IPS-NIHi11 (cell line): ENCODE measurements around the gene JDP2.

Source experiments
- DNase-seq: peaks from one replicate; pipeline ENCODE4 v3.0.0; 2012; ENCODE audit warnings: mixed read lengths, low spot score

JDP2 gene

DNA sequence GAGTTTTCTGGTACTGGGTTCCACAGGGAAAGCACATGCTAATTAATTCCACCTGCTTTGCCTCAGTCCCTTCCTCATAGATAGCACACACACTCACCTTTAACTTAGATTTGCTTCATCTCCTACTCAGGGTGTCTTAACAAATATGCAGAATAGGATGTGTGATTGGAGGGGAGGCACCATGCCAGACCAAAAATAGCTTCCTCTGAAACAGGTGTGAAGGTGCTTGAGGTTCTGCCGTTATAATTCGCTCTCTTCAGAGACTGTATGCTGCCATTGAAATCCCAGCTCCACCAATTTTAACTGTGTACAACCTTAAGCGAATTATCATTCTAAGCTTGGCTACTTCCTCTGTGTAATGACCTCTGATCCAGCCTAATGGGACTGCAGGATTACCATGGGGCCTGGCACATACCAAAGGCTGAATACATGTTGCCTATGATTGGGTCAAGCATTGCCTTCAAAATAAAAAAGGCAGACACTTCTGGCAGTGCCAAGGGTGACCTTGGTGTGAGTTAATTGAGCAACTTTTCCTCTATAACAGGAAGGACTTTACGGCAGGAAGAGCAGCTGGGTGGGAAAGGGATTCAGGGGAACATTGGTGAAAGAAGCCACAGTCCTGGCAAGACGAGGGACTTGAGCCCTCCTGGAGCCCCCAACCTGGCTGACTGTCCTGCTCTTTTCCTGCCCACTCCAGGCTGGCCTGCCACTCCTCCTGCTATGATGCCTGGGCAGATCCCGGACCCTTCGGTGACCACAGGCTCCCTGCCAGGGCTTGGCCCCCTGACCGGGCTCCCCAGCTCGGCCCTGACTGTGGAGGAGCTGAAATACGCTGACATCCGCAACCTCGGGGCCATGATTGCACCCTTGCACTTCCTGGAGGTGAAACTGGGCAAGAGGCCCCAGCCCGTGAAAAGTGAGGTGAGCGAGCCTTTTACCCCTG is 9.7 kb downstream of the JDP2 start:
- DNase-seq = no peak

- DNase-seq = no peak
These were observed 10.8 kb downstream of the JDP2 start for GRCh38 chr14:75438486-75439080.

GRCh38 chr14:75439989-75440388 is 12.2 kb downstream of the JDP2 start:
- DNase-seq = no peak

DNA sequence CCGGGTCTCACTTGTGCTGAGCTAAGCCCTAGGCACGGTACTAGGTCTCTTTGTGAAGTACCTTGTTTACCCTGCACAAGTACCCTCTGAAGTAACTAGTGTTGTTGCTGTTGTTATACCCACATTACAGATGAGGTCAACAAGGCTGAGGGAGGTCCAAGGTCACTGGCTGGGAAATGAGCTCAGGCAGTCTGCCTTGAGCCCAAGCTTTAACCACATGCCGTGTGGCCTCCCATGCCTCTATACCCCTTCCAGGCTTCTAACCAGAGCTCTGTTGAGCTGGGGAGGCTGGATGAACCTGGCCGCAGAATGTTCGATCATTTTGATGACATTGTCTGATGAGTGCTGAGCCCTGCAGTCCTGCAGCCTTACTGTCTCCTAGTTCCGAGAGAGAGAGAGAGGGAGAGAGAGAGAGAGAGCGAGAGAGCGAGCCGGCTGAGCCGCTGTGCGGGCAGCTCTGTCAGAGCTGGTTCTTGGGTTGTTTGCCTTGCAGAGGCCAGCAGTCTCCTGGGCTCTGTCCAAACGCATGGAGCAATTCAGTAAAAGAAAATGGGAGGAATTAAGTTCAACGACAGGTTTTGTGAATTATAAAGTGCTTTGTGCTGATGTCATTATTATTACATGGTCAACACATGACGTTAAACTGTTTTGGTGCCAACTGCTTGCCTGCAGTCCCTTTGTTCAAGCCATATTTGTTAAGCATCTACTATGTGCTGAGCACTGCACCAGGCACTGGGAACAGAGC is 13.1 kb downstream of the JDP2 start:
- no peak for DNase-seq

- DNase-seq = no peak
These were observed 13.9 kb downstream of the JDP2 start for GRCh38 chr14:75441728-75442127.

GRCh38 chr14:75442166-75442565 is 14.3 kb downstream of the JDP2 start:
- no peak for DNase-seq

DNA sequence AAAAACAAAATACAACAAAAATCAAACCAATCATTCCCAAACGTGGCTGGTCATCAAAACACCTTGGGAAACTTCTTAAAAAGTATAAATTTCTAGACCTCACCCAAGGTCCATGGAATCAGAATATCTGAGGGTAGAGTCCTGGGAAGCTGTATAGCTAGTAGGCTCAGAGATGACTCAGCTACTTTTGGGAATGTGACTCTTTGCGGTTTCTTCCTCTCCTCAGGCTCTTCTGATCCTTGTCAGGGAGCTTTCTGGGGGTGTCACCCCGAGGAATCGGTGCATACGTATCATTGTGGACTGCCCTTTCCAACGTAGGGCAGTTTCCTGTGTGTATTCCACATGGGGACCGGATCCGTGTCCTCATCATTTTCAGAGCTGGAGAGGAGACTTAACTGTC is 14.8 kb downstream of the JDP2 start:
- no peak for DNase-seq

GRCh38 chr14:75443203-75443969 is 15.6 kb downstream of the JDP2 start:
- no peak for DNase-seq

- no peak for DNase-seq
These were observed 17.4 kb downstream of the JDP2 start for GRCh38 chr14:75445236-75445635.

GRCh38 chr14:75445963-75446362 is 18.1 kb downstream of the JDP2 start:
- DNase-seq = no peak

GRCh38 chr14:75446447-75446846 is 18.6 kb downstream of the JDP2 start:
- DNase-seq = no peak

- DNase-seq = no peak
These were observed 20.4 kb downstream of the JDP2 start for GRCh38 chr14:75448209-75448608.

DNA sequence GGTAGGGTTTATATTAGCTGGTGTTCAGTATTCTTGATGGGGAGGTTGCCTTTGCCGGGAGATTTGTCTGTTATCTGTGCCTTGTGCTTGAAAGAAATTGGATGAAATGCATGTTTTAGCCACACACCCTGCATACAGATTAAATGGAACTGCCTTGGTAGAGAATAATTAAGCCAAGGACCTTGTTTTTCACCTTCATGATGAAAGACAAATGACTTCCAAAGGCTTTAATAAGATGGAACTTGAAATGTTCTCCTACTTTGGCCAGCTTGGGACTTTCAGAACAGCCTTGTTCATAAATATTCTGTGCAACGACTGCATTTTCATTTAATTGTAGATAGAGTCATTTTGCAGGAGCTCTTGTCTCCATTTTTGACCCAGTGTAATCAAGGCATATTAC is 21.2 kb downstream of the JDP2 start:
- no peak for DNase-seq

DNA sequence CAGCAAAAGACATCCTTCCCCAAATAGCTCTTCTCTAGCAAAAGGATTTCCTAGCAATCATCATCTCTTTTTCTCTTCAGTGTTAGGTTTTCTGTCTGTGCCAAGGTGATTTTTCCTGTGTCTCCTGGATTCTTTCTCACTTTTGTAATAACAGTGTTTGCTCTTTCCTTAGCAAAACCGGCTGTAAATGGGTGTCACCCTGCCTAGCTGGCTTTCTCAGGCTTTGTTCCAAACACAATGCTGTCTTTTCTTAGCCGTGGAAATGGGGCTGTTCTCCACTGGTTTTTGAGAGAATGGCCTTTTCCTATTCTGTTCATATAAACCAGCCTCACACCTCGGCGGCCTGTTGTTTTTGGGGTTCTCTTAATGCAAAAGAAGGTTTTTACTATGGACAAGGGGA is 21.9 kb downstream of the JDP2 start:
- DNase-seq = no peak

DNA sequence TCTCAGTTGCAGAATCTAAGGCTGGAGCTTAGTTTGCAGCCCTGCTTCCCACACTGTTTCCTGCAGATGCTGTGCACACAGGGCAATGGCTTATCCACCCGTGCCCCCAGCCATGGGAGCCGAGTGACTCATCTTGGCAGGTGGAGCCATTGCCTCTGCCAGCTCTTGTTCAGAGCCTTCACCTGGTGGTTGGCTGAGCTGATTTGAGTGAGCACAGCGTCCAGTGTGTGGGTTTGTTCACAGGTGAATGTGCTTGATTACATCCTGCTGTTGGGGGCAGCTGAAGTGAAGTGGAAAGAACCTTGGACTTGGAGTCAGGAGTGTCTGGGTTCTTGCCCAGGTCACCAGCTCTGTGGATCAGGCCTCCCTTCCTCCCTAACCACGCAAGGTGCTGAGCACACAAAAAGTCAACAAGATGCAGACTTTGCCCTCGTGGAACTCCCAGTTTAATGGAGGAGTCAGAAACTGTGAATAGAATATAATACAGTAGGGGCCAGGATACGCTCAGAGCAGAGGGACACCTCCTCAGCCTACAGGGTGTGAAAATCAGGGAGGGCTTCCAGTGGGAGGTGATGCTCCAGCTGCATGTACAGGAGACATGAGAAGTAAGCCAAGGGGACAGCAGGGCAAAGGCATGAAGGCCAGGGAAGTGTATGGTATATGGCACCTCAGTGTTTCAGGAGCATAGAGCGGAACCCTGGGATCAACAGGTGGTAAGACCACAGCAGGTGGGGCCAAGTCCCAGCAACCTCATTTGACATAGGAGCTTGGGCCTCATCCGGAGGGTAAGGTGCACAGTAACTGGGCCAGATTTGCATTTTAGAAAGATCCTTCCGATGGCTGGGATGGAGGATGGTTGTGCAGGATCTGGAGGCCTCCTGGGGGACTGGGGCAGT is 22.8 kb downstream of the JDP2 start:
- peak; percentile 58 for DNase-seq

- DNase-seq = no peak
These were observed 24.5 kb downstream of the JDP2 start for GRCh38 chr14:75452324-75452723.

- peak; percentile 85 for DNase-seq
These were observed 25.3 kb downstream of the JDP2 start for GRCh38 chr14:75452900-75453816.

DNA sequence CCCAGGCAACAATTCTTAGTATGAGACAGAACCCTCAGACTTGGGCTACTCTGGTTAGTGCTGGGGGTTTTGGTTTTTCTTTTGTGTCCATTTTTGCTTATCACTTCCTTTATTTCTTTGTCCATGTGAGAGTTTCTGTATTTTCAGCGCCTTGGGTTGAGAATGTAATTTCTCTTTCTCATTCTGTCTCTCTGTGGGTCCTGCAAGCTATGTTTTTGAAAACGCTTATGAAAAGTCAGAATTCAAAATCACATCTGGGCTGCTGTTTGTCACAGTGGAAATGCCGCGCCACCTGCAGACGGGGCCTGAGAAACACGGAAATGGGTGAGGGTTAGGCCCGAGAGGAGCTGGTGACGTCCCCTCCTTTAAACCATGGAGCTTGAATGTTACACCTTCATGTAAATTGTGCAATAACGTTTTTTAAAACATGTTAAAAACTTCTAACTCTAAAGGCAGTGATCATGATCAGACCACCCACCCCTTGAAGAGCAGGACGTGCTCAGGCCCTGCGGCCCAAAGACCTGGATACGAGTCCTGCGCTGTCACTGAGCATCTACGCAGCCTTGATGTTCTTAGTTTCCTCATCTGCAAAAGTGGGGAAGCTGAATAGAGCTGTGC is 26.1 kb downstream of the JDP2 start:
- DNase-seq = no peak

DNA sequence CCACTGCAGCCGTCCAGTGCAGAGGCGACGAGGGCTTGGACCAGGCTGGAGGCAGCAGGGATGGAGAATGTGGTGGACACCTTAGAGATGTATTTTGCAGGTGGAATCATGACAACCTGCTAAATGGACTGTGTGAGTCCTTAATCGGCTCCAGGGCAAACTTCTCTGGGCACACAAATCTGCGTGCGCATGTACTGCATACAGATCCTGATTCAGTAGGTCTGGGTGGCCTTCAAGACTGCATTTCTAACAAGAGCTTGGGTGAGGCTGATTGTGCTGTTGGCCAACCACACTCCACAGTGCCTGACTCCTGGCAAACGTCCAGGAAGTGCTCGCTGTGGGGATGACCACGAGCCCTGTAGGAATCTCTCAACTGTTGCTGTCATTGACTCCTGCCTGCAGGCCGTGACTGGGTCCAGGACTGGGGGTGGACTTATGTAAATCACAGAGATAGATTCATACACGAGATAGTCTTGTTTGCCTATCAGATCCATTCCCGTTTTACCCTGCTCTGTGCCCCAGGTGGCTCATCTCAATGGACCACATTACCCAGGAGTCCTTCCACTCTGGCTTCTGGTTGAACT is 27.2 kb downstream of the JDP2 start:
- no peak for DNase-seq
